Hematopoietic multipotent progenitor cell (in vitro differentiated cells): Measurements from ENCODE around the gene ACSL3. TPM values are rescaled to one million over a fixed set of nuclear protein-coding genes. Genes with fewer than 3 reads are reported as not detected.
"Not testable (repeated sequence)": the region's sequence is repeated elsewhere in the genome, so short reads cannot be mapped to it uniquely, and the experiment has no call there.

Experiments
- DNase-seq, 3 donors: peaks; one replicate each; pipeline ENCODE4 v3.0.0-alpha.2; 2011 to 2015; ENCODE audit warnings: low read depth in 2 of 3, low spot score in 2 of 3
- total RNA-seq: library from RNA; depleted of rRNA; stranded (reverse); fragments of >200 nt; gene quantifications from one replicate; pipeline ENCODE4 v1.2.3, GENCODE V29; 2012

The ACSL3 gene
- total RNA-seq, 1 donor, result 18.9 TPM

- DNase-seq, result no peak
Measured at GRCh38 chr2:222968550-222969155, 107.8 kb downstream of the ACSL3 start.

- DNase-seq, result no peak
Measured at GRCh38 chr2:222969491-222969890, 108.7 kb downstream of the ACSL3 start.

GRCh38 chr2:222972420-222972819 is 111.6 kb downstream of the ACSL3 start:
- DNase-seq, result no peak

GRCh38 chr2:222973237-222973636 is 112.4 kb downstream of the ACSL3 start:
- DNase-seq, result no peak

- no peak for DNase-seq
Measured at GRCh38 chr2:222973733-222974132, 112.9 kb downstream of the ACSL3 start.

- no peak for DNase-seq
Measured at GRCh38 chr2:222976521-222977061, 115.8 kb downstream of the ACSL3 start.

- no peak for DNase-seq
Measured at GRCh38 chr2:222977121-222977520, 116.3 kb downstream of the ACSL3 start.

GRCh38 chr2:222978850-222979249 is 118.0 kb downstream of the ACSL3 start:
- DNase-seq, result no peak

GRCh38 chr2:222979484-222979883 is 118.6 kb downstream of the ACSL3 start:
- no peak for DNase-seq

- DNase-seq, result peak in 1 of 3 donors; percentile 14
Measured at GRCh38 chr2:222982010-222982908, 121.4 kb downstream of the ACSL3 start.

- DNase-seq, result no peak
Measured at GRCh38 chr2:222982909-222983265, 122.1 kb downstream of the ACSL3 start.

- no peak for DNase-seq
Measured at GRCh38 chr2:222984908-222985307, 124.1 kb downstream of the ACSL3 start.

GRCh38 chr2:222989431-222989830 is 128.6 kb downstream of the ACSL3 start:
- DNase-seq, result no peak

- not testable (repeated sequence) for DNase-seq
Measured at GRCh38 chr2:222990206-222990605, 129.4 kb downstream of the ACSL3 start.

GRCh38 chr2:222992137-222992536 is 131.3 kb downstream of the ACSL3 start:
- no peak for DNase-seq

Other genes with a start within 250 kb of the ACSL3 start
- 7.0 TPM for gene FARSB, start 204.9 kb upstream of the ACSL3 start, total RNA-seq
- gene MOGAT1, start 189.4 kb upstream of the ACSL3 start, total RNA-seq, result not detected
- gene KCNE4, start 191.2 kb downstream of the ACSL3 start, total RNA-seq, result not detected